ENCODE measurements around the gene NEUROG2.
"Not testable (repeated sequence)": the region's sequence is repeated elsewhere in the genome, so short reads cannot be mapped to it uniquely, and the experiment has no call there.

The NEUROG2 gene

GRCh38 chr4:112516066-112516470 is at the start of gene NEUROG2:
TSS of gene NEUROG2 (minus strand) at chr4:112516180. CDS start at chr4:112515475, 705 bp downstream.
- DNase-seq, result no peak

DNA sequence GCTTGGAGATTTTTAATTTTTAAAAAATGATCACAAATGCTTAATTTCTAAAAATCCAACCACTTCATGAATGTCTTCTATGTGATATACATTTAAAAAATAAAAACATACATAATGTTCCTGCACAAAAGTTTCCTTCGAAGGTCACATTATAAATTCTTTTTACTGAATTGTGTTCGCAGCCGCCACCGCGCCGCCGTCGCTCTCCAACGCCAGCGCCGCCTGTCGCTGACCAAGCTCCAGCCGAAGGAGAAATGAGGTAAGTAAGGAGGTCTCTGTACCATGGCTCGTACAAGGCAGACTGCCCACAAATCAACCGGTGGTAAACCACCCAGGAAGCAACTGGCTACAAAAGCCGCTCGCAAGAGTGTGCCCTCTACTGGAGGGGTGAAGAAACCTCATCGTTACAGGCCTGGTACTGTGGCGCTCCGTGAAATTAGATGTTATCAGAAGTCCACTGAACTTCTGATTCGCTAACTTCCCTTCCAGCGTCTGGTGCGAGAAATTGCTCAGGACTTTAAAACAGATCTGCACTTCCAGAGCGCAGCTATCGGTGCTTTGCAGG is 48.8 kb upstream of the NEUROG2 start:
- DNase-seq, result no peak

DNA sequence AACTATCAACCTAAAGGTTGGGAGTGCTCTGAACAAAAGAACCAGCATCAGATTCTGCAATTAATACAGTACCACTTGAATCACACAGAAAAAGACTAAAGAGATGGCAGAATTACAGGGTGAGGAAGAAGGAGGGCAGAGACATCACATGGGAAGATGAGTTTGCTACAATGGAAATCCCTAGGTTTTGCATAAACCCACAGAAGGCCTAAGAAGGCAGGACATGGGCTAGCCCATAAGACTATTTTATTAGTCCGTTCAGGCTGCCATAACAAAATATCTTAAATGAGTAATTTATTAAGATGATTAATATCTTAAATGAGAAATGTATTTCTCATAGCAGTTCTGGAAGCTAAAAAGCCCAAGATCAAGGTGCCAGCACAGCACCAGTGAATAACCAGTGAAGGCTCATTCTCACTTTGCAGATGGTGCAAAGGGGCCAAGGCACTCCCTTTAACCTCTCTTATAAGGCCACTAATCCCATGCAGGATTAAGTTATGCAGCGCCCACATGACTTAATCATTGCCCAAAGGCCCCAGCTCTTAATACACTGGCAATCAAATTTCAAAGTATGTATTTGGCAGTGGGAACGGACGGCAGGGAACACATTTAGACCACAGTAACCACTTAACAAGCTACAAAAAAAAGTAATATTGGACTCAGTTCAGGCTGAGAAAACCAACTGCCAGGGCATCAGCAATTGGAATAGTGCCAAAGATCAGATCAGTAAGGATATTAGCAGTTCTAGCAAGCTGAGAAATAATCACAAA is 47.6 kb upstream of the NEUROG2 start:
- DNase-seq, result no peak

DNA sequence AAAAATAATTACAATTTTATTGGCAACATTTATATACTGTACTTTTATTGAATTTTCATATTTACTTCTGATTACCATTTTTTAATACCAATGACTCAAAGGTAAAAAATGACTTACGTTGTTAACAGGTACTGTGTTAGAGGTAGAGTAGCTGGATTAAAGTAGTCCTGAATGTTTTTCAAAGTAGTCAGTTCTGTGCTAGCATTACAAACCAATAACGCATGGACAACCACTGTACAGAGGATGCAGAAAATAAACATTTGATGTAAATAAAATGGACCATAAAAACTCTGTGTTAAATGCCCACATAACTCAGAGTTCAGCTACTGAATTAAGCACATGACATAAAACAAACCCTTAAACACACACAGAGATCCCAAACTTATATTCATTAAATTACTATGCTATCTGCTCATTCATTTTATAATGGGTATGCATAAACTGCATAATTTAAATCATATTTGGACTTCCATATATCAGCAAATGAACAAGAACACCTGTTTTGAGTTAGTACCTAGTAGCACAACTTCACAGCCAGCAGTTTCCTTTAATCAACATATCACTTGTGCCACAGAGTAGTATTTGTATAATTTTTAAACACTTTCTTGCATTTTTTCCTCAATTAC is 46.4 kb upstream of the NEUROG2 start:
- DNase-seq, result no peak

GRCh38 chr4:112560084-112560483 is 44.1 kb upstream of the NEUROG2 start:
- DNase-seq, result no peak

GRCh38 chr4:112559053-112559452 is 43.1 kb upstream of the NEUROG2 start:
- DNase-seq, result no peak

- DNase-seq, result no peak
Observed at GRCh38 chr4:112557676-112558411, 41.9 kb upstream of the NEUROG2 start.

- DNase-seq, result not testable (repeated sequence)
Observed at GRCh38 chr4:112554271-112554670, 38.3 kb upstream of the NEUROG2 start.

DNA sequence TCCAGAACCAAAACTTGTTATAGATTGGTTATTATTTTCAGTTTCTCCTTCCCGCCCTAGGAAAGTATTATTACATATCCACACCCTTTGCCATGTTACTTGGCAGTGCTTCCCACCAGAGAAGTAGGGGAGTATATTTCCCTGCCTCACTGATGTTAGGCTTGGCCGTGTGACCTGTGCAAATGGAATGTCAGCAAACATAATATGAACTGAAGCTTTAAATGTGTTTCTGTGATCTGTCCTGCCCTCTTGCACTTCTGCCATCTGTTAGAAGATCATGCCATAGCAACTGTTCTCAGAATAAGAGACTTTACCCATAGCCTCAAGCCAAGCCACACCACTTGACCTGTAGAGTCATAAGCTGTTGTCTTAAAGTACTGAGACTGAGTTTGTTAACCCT is 36.7 kb upstream of the NEUROG2 start:
- DNase-seq, result no peak

DNA sequence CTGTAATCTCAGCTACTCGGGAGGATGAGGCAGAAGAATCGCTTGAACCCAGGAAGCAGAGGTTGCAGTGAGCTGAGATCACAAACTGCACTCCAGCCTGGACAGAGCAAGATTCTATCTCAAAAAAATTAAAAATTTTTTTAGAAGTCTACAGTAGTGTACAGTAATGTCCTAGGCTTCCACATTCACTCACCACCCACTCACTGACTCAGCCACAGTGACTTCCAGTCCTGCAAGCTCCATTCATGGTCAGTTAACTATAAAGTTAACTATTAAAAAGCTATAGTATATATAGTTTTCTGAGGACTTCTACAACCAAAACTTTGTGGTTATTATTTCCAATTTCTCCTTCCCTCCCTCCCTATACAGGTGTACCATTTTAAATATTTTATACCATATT is 34.7 kb upstream of the NEUROG2 start:
- no peak for DNase-seq

DNA sequence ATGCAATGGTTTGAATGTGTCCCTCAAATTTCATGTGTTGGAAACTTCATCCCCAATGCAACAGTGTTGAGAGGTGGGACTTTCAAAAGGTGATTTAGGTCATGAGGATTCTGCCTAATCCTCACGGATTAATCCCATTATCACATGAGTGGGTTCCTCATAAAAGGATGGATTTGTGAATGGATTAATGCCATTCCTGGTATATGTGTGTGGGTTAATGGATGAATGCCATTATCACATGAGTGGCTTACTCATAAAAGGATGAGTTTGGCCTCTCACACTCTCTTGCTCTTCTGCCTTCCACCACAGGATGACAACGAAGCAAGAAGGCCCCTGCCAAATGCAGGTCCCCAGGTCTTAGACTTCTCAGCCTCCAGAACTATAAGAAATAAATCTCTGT is 30.5 kb upstream of the NEUROG2 start:
- DNase-seq, result no peak

DNA sequence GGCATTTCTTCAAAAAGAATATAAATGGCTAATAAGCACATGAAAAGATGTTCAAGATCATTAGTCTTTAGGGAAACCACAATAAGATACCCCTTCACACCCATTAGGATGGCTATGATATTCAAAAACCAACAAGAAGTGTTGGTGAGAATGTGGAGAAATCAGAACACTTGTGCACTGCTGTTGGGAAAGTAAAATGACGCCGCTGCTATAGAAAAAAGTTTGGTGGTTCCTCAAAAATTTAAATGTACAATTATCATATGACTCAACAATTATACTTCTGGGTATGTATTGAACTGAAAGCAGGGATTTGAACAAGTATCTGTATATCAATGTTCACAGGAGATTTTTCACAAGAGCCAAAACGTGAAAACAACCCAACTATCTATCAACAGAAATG is 29.4 kb upstream of the NEUROG2 start:
- DNase-seq, result no peak

- no peak for DNase-seq
Observed at GRCh38 chr4:112540695-112541094, 24.7 kb upstream of the NEUROG2 start.

DNA sequence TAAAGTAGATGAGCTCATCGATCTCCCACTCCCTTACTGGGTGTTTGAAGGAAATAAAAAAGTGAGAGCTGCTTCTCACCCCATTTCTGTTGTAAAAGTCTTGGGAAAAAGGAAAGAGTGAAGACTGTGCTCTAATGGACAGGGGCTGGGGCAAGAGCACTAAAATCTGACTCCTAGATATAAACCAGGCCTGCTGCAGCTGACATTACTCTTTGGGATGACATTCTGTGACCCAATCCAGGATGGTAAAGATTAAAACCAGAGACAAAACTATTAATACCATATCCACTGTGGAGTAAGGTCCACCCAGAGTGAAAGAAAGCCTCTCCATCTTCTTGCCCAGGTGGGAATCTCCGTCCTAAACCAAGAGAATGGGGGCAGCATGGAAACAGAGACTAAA is 20.1 kb upstream of the NEUROG2 start:
- no peak for DNase-seq

- DNase-seq, result no peak
Observed at GRCh38 chr4:112532267-112532666, 16.3 kb upstream of the NEUROG2 start.

GRCh38 chr4:112531146-112531545 is 15.2 kb upstream of the NEUROG2 start:
- no peak for DNase-seq

DNA sequence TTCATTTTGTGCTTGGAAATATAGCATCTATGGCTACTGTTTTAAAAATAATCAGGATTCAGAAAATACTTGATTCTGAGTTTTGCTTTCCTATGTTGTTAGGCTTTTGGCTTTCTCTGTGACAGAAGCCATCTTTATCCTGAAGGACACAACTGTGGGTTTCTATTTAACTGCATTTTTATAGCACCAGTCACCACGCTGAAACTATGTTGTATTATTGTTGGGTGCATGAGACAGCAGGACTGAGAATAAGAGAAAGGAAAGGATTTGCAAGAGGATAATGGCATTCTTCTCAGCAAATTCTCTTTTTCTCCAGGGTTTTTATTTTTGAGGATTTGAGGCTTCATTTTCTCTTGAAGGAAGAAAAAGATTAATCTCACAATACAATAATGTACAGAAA is 10.1 kb upstream of the NEUROG2 start:
- DNase-seq, result no peak

DNA sequence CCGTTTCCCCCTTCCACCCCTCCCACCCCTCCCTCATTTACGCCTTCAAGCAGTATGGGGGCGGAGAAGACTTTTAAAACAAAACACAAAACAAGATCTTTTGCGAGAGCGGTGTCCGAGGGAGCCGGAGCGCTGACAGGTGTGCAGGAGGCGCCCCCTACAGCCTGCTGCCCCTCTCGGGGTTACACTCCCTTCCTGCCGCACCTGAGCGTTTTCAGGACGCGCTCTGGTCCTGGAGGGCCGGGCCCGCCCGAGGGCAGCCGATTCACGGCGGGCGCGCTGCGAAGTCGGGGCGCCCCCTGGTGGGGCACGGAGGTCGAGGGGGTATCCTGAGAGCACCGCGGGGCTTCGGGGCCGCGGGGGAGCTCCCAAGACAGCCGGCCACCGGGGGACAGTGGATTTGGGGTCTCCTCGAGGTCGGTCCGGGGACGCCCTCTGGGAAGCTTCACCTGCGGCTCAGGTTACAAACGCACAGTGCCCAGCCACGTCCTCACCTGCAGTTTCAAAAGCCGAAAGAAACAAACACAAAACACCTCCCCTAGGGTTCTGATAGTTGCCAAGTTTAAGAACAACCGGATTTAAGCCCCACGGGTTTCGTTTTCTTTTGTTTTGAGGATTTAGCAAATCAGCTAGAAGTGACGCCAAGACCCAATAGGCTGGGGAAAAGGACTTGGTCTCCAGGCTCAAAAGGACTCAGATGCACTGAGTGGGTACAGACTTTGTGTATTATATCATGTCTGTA is 8.0 kb upstream of the NEUROG2 start:
- DNase-seq, result peak; percentile 62

- DNase-seq, result no peak
Observed at GRCh38 chr4:112523008-112523721, 7.2 kb upstream of the NEUROG2 start.

- not testable (repeated sequence) for DNase-seq
Observed at GRCh38 chr4:112522431-112522830, 6.5 kb upstream of the NEUROG2 start.

DNA sequence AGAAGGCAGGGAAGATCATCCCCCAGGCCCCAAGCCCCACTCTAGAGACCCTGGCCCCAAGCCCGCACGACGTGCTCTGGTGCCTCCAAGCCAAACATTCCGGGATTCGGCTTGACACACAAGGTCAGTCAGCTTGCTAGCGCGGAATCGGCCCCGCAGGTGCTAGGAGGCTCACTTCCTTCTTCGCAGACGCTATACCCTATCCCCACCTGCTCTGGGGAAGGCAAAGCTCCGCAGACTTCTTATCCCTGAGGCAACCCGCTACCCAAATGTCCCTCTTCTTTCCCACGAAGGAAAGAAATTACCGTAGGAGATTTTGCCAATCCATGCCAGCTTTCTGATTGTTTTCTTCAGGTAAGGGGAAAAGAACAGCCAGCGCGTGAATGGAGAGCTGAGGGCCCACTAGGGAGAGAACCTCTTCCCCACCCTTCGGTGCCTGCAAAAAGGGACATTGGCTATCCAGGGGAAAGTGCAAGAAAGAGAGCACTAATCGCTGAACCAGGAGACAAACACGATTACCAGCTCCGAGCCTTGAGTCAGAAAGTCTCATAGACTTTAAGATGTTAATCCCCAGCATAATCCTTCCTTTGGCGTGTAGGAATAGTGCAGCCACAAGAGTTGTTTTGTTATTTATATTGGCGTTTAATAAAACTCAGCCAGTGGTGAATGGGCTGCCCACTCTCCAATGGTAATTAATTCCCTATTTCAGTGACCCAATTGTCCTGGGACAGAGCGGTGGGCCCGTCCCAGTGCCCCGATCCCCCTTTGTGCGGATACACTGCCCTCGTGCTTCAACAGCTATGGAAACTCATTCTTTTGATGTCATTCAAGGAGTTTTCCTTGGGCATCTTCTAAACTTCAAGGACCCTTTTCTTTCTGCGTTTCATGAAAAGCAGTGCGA is 5.4 kb upstream of the NEUROG2 start:
- DNase-seq, result no peak
